WTC11 (cell line): ENCODE results near the gene KCNIP1. TPM values are rescaled to one million over a fixed set of nuclear protein-coding genes. Genes with fewer than 3 reads are reported as not detected.

Source experiments
- ATAC-seq: fragments of 200-7000 bp; cut with Tn5 transposase; 2 replicates; pipeline ENCODE4 v1.10.0; 2021; ENCODE audit warnings: mild to moderate bottlenecking, moderate library complexity
- CTCF ChIA-PET: fragments of 300-600 bp; sonication (Branson Sonifier 250); formaldehyde crosslinking; loops from one replicate; lab custom pipeline; 2021; ENCODE audit warnings: antibody characterized with exemption; lab: Charles Lee
- POLR2A ChIA-PET: fragments of 350-600 bp; sonication (Branson Sonifier 250); formaldehyde crosslinking; loops from one replicate; lab custom pipeline; 2021; ENCODE audit warnings: antibody characterized with exemption; lab: Charles Lee
- DNase-seq: peaks from one replicate; pipeline ENCODE4 v3.0.0; 2021; ENCODE audit warnings: low spot score
- H3K27ac Mint-ChIP-seq: 2 replicates; pipeline ENCODE4 v1.8.0; 2021; ENCODE audit warnings: mixed read lengths
- H3K27me3 Mint-ChIP-seq: 2 replicates; pipeline ENCODE4 v1.8.0; 2021; ENCODE audit warnings: low read depth, mild to moderate bottlenecking, moderate library complexity, mixed read lengths
- H3K36me3 Mint-ChIP-seq: 2 replicates; pipeline ENCODE4 v1.8.0; 2021; ENCODE audit warnings: mixed read lengths
- H3K4me1 Mint-ChIP-seq: 2 replicates; pipeline ENCODE4 v1.8.0; 2022; ENCODE audit warnings: mixed read lengths
- H3K4me3 Mint-ChIP-seq: 2 replicates; pipeline ENCODE4 v1.8.0; 2021; ENCODE audit warnings: mild to moderate bottlenecking, moderate library complexity, mixed read lengths
- H3K9me3 Mint-ChIP-seq: 2 replicates; pipeline ENCODE4 v1.8.0; 2021; ENCODE audit warnings: mixed read lengths
- ATF1 ChIP-seq: sonication (generic); formaldehyde crosslinking; IDR thresholded peaks from 2 replicates; pipeline ENCODE4 v1.8.1; 2023; ENCODE audit warnings: mild to moderate bottlenecking, moderate library complexity, missing genetic modification reagents
- GABPB1 ChIP-seq: sonication (generic); formaldehyde crosslinking; IDR thresholded peaks from 2 replicates; pipeline ENCODE4 v1.8.1; 2023; ENCODE audit warnings: mild to moderate bottlenecking, missing genetic modification reagents
- GRHL2 ChIP-seq: fragments of 250-450 bp; sonication (Bioruptor Pico); IDR thresholded peaks from 2 replicates; pipeline ENCODE4 v1.8.0; 2022; ENCODE audit warnings: mild to moderate bottlenecking, moderate library complexity; ENCODE audit not compliant: insufficient replicate concordance, severe bottlenecking
- GTF2I ChIP-seq: fragments of 250-450 bp; sonication (Bioruptor Pico); conservative IDR thresholded peaks from 2 replicates; pipeline ENCODE4 v1.4.0; 2021; ENCODE audit warnings: mild to moderate bottlenecking
- NFE2L1 ChIP-seq: sonication (generic); formaldehyde crosslinking; IDR thresholded peaks from 2 replicates; pipeline ENCODE4 v1.8.1; 2023; ENCODE audit warnings: missing genetic modification reagents
- SMAD3 ChIP-seq: sonication (generic); formaldehyde crosslinking; IDR thresholded peaks from 2 replicates; pipeline ENCODE4 v1.8.0; 2022; ENCODE audit warnings: missing genetic modification reagents, mild to moderate bottlenecking, borderline replicate concordance
- SOX15 ChIP-seq: fragments of 250-450 bp; sonication (Bioruptor Pico); IDR thresholded peaks from 2 replicates; pipeline ENCODE4 v1.9.0; 2021; ENCODE audit warnings: mild to moderate bottlenecking
- SP1 ChIP-seq: sonication (generic); formaldehyde crosslinking; conservative IDR thresholded peaks from 2 replicates; pipeline ENCODE4 v1.8.1; 2022; ENCODE audit warnings: missing genetic modification reagents
- TCF7 ChIP-seq: sonication (generic); formaldehyde crosslinking; IDR thresholded peaks from 2 replicates; pipeline ENCODE4 v1.8.0; 2022; ENCODE audit warnings: mild to moderate bottlenecking, low read depth, missing genetic modification reagents, moderate library complexity
- TEAD4 ChIP-seq: sonication (generic); formaldehyde crosslinking; IDR thresholded peaks from 2 replicates; pipeline ENCODE4 v1.8.0; 2022; ENCODE audit warnings: mild to moderate bottlenecking, missing genetic modification reagents
- total RNA-seq: library from RNA; stranded (reverse); gene quantifications from 3 replicates; pipeline ENCODE4 v1.2.3, GENCODE V29; 2021
- TF ChIP-seq, protein P1 (sequence below): fragments of 250-450 bp; sonication (Bioruptor Pico); IDR thresholded peaks from 2 replicates; pipeline ENCODE4 v1.9.0; 2021; ENCODE audit warnings: moderate library complexity, mild to moderate bottlenecking, inconsistent platforms, borderline replicate concordance
- TF ChIP-seq, protein P2 (sequence below): sonication (generic); formaldehyde crosslinking; IDR thresholded peaks from 2 replicates; pipeline ENCODE4 v1.8.1; 2023; ENCODE audit warnings: mild to moderate bottlenecking, missing genetic modification reagents, borderline replicate concordance
- TF ChIP-seq, protein P3 (sequence below): sonication (generic); formaldehyde crosslinking; IDR thresholded peaks from 2 replicates; pipeline ENCODE4 v1.8.1; 2023; ENCODE audit warnings: mild to moderate bottlenecking, moderate library complexity, missing genetic modification reagents
- TF ChIP-seq, protein P4 (sequence below): fragments of 250-450 bp; sonication (Bioruptor Pico); IDR thresholded peaks from 2 replicates; pipeline ENCODE4 v1.8.0; 2021; ENCODE audit warnings: mild to moderate bottlenecking
- TF ChIP-seq, protein P5 (sequence below): sonication (generic); formaldehyde crosslinking; IDR thresholded peaks from 2 replicates; pipeline ENCODE4 v1.8.0; 2023; ENCODE audit warnings: missing genetic modification reagents

KCNIP1 gene
- total RNA-seq, 1 experiment from 2014 or later: 0.59 TPM

DNA sequence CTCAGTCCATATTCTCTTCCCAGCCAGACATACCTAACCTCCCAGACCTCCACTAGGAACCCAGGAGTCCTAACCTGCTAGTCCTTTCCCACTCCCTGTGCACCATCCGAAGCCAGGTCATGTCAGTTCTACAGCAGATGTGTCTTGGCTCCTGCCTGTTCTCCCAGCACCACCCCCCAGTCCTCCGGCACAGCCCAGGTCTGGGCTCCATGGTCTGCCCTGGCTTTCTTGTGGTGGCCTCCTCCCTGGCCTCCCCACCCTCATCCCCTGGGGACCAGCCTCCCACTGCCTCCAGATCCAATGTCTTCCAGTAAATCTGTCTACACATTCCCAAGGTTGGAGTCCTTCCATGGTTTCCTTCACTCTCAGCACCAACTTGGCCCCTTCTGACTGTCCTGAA, 20.0 kb downstream of the KCNIP1 start (continued):
- TF ChIP-seq, protein P1, sequence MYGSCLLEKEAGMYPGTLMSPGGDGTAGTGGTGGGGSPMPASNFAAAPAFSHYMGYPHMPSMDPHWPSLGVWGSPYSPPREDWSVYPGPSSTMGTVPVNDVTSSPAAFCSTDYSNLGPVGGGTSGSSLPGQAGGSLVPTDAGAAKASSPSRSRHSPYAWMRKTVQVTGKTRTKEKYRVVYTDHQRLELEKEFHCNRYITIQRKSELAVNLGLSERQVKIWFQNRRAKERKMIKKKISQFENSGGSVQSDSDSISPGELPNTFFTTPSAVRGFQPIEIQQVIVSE (CRISPR knock-in tag): no peak
- no peak for TF ChIP-seq SP1 (CRISPR knock-in tag)
- no peak for TF ChIP-seq TCF7 (CRISPR knock-in tag)
- TF ChIP-seq GRHL2 (CRISPR knock-in tag): no peak
- TF ChIP-seq ATF1 (CRISPR knock-in tag): no peak
- TF ChIP-seq, protein P2, sequence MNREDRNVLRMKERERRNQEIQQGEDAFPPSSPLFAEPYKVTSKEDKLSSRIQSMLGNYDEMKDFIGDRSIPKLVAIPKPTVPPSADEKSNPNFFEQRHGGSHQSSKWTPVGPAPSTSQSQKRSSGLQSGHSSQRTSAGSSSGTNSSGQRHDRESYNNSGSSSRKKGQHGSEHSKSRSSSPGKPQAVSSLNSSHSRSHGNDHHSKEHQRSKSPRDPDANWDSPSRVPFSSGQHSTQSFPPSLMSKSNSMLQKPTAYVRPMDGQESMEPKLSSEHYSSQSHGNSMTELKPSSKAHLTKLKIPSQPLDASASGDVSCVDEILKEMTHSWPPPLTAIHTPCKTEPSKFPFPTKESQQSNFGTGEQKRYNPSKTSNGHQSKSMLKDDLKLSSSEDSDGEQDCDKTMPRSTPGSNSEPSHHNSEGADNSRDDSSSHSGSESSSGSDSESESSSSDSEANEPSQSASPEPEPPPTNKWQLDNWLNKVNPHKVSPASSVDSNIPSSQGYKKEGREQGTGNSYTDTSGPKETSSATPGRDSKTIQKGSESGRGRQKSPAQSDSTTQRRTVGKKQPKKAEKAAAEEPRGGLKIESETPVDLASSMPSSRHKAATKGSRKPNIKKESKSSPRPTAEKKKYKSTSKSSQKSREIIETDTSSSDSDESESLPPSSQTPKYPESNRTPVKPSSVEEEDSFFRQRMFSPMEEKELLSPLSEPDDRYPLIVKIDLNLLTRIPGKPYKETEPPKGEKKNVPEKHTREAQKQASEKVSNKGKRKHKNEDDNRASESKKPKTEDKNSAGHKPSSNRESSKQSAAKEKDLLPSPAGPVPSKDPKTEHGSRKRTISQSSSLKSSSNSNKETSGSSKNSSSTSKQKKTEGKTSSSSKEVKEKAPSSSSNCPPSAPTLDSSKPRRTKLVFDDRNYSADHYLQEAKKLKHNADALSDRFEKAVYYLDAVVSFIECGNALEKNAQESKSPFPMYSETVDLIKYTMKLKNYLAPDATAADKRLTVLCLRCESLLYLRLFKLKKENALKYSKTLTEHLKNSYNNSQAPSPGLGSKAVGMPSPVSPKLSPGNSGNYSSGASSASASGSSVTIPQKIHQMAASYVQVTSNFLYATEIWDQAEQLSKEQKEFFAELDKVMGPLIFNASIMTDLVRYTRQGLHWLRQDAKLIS (CRISPR knock-in tag): no peak

DNA sequence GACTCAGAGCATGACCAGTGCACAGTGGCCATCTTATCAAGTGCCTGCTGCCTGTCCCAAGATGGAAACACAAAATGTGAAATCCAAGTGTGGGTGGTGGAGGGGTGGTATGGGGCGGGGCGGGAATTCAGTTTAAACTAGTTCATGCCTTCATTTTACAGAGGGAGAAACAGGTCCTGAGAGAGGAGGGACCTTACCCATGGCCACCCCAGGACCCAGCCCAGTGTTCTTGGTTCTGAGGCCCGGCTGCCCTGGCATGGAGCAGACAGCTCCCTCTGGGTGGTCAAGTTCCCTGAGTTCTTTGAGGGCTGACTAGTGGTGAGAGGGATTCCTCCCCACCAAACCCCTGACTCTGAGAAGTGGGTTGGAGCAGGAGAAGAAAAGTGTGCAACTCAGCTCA, 20.8 kb downstream of the KCNIP1 start:
- Mint-ChIP-seq H3K27ac (no peak overlapping the region), H3K9me3 (peaks cover 3% of the 10 kb centered on the region; the same call in 1 of the 2 replicates), H3K36me3 (no peaks in the 10 kb centered on the region; the same call in 1 of the 2 replicates), H3K4me1 (peaks cover 8% of the 10 kb centered on the region)
- POLR2A ChIA-PET: no interaction called here
- no peak for ATAC-seq
- TF ChIP-seq, protein P3, sequence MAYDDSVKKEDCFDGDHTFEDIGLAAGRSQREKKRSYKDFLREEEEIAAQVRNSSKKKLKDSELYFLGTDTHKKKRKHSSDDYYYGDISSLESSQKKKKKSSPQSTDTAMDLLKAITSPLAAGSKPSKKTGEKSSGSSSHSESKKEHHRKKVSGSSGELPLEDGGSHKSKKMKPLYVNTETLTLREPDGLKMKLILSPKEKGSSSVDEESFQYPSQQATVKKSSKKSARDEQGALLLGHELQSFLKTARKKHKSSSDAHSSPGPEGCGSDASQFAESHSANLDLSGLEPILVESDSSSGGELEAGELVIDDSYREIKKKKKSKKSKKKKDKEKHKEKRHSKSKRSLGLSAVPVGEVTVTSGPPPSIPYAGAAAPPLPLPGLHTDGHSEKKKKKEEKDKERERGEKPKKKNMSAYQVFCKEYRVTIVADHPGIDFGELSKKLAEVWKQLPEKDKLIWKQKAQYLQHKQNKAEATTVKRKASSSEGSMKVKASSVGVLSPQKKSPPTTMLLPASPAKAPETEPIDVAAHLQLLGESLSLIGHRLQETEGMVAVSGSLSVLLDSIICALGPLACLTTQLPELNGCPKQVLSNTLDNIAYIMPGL (CRISPR knock-in tag): no peak
- TF ChIP-seq, protein P4, sequence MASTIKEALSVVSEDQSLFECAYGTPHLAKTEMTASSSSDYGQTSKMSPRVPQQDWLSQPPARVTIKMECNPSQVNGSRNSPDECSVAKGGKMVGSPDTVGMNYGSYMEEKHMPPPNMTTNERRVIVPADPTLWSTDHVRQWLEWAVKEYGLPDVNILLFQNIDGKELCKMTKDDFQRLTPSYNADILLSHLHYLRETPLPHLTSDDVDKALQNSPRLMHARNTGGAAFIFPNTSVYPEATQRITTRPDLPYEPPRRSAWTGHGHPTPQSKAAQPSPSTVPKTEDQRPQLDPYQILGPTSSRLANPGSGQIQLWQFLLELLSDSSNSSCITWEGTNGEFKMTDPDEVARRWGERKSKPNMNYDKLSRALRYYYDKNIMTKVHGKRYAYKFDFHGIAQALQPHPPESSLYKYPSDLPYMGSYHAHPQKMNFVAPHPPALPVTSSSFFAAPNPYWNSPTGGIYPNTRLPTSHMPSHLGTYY (CRISPR knock-in tag): no peak
- TF ChIP-seq, all 79 proteins: peak for 0
- no peak for DNase-seq
- CTCF ChIA-PET: no interaction called here
- Mint-ChIP-seq H3K27me3 (no peaks in the 10 kb centered on the region), H3K4me3 (no peak overlapping the region)

DNA sequence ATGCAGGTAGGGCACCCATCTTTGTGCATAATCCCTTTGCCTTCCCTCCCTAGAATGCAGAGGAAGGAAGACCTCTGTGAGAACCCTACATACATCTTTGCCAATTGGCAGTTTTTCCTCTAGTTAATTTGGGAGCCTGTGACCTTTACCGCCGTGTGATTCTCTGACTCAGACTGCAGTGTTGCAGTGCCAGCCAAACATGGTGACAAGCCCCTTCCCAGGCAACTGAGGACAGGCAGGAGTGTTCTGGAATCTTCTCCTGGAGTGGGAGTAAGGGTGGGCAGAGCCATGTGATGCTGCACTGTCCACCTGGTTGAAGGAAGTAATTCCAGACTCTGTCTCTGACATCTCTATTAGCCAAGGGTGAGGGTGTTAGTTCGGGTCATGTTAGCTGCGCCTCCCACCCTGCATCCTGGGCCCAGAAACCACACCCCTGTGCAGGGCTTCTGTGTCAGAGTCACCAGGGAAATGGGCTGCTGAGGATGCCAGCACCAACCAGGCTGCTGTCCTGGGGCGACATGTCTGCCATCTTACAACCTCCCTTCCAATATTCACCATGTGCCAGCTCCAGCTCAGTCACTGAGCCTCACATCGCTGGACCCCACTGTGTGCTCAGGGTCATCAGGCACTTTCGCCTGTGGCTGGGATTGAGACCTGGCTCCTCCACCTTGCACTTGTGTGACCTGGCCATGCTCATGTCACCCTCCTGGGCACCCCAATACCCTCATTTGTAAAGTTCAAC, 21.8 kb downstream of the KCNIP1 start:
- no peak for DNase-seq
- TF ChIP-seq GABPB1 (CRISPR knock-in tag) (no peak), TEAD4 (no peak), GTF2I (no peak), SMAD3 (CRISPR knock-in tag) (no peak), NFE2L1 (CRISPR knock-in tag) (no peak), SOX15 (no peak)
- TF ChIP-seq, protein P5, sequence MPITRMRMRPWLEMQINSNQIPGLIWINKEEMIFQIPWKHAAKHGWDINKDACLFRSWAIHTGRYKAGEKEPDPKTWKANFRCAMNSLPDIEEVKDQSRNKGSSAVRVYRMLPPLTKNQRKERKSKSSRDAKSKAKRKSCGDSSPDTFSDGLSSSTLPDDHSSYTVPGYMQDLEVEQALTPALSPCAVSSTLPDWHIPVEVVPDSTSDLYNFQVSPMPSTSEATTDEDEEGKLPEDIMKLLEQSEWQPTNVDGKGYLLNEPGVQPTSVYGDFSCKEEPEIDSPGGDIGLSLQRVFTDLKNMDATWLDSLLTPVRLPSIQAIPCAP: no peak
- H3K9me3 Mint-ChIP-seq: peaks cover 3% of the 10 kb centered on the region; the same call in 1 of the 2 replicates
- no peaks in the 10 kb centered on the region for H3K27me3 Mint-ChIP-seq
- no peaks in the 10 kb centered on the region; the same call in 1 of the 2 replicates for H3K36me3 Mint-ChIP-seq
- no peak overlapping the region for H3K27ac Mint-ChIP-seq
- CTCF ChIA-PET: no interaction called here
- peaks cover 8% of the 10 kb centered on the region for H3K4me1 Mint-ChIP-seq
- POLR2A ChIA-PET: no interaction called here
- no peak overlapping the region for H3K4me3 Mint-ChIP-seq
- ATAC-seq: no peak
